ENCODE measurements around the gene NF2. TPM values are rescaled to one million over a fixed set of nuclear protein-coding genes. Genes with fewer than 3 reads are reported as not detected.

NF2 gene
- total and polyA plus RNA-seq, 2 experiments from 2014 or later = 14.4 to 54.5 TPM

DNA sequence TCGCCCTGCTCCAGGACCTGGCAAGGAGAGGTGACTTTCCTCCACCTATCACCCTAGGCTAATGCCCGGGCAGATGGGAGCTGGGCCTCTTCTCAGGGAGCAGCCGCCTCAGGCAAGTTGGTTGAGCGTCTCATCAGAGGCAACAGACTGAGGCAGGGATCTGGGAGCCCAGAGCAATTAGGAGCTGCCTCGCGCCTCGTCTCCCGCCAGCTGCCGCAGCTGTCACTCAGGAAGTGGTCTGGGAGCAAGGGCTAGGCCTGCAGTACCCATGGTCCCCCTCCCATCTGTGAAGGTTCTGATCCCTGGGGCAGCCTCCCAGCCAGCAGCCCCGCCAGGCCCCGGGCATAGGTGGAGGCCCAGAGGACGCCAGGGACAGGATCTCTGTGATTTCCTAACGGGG is 111.8 kb downstream of the NF2 start (continued):
- TF ChIP-seq CREB1 (CRISPR knock-in tag; IDR thresholded peaks at IDR 0.05; ENCODE audit: low read depth) = no peak
- TF ChIP-seq EZH2phosphoT487 (IDR thresholded peaks at IDR 0.05; ENCODE audit: unreplicated experiment) = no peak

DNA sequence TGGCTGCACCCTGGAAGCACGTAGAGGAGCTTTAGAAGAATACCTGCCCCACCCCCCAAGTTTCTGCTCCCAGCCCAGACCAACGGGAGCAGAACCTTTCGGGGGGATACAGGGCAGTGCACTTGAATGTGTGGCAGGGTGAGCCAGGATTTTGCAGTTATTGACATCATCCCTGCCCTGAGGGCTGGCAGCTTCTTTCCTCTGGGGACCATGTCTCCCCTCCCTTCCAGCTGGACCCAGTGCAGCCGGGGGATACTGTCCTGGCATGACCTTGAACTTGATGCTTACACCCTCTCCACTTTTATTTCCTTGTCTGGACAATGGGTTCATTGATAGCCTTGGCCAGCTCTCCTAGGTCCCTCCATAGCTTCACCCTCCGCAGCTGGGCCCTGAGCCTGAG is 112.3 kb downstream of the NF2 start:
- no peak overlapping the region for H3K27ac ChIP-seq (ENCODE audit: low read depth)
- no peaks in the 10 kb centered on the region for H3K36me3 ChIP-seq (ENCODE audit: insufficient read depth)
- TF ChIP-seq STAT1 (IDR thresholded peaks at IDR 0.05; ENCODE audit: unreplicated experiment) = no peak
- TF ChIP-seq, protein P1, sequence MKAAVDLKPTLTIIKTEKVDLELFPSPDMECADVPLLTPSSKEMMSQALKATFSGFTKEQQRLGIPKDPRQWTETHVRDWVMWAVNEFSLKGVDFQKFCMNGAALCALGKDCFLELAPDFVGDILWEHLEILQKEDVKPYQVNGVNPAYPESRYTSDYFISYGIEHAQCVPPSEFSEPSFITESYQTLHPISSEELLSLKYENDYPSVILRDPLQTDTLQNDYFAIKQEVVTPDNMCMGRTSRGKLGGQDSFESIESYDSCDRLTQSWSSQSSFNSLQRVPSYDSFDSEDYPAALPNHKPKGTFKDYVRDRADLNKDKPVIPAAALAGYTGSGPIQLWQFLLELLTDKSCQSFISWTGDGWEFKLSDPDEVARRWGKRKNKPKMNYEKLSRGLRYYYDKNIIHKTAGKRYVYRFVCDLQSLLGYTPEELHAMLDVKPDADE (IDR thresholded peaks at IDR 0.05) = no peak
- TF ChIP-seq ZNF331 (CRISPR knock-in tag; IDR thresholded peaks at IDR 0.05; ENCODE audit: low read depth) = no peak
- TF ChIP-seq POLR2AphosphoS5 (IDR thresholded peaks at IDR 0.05; ENCODE audit: low read depth) = no peak
- TF ChIP-seq, protein P2, sequence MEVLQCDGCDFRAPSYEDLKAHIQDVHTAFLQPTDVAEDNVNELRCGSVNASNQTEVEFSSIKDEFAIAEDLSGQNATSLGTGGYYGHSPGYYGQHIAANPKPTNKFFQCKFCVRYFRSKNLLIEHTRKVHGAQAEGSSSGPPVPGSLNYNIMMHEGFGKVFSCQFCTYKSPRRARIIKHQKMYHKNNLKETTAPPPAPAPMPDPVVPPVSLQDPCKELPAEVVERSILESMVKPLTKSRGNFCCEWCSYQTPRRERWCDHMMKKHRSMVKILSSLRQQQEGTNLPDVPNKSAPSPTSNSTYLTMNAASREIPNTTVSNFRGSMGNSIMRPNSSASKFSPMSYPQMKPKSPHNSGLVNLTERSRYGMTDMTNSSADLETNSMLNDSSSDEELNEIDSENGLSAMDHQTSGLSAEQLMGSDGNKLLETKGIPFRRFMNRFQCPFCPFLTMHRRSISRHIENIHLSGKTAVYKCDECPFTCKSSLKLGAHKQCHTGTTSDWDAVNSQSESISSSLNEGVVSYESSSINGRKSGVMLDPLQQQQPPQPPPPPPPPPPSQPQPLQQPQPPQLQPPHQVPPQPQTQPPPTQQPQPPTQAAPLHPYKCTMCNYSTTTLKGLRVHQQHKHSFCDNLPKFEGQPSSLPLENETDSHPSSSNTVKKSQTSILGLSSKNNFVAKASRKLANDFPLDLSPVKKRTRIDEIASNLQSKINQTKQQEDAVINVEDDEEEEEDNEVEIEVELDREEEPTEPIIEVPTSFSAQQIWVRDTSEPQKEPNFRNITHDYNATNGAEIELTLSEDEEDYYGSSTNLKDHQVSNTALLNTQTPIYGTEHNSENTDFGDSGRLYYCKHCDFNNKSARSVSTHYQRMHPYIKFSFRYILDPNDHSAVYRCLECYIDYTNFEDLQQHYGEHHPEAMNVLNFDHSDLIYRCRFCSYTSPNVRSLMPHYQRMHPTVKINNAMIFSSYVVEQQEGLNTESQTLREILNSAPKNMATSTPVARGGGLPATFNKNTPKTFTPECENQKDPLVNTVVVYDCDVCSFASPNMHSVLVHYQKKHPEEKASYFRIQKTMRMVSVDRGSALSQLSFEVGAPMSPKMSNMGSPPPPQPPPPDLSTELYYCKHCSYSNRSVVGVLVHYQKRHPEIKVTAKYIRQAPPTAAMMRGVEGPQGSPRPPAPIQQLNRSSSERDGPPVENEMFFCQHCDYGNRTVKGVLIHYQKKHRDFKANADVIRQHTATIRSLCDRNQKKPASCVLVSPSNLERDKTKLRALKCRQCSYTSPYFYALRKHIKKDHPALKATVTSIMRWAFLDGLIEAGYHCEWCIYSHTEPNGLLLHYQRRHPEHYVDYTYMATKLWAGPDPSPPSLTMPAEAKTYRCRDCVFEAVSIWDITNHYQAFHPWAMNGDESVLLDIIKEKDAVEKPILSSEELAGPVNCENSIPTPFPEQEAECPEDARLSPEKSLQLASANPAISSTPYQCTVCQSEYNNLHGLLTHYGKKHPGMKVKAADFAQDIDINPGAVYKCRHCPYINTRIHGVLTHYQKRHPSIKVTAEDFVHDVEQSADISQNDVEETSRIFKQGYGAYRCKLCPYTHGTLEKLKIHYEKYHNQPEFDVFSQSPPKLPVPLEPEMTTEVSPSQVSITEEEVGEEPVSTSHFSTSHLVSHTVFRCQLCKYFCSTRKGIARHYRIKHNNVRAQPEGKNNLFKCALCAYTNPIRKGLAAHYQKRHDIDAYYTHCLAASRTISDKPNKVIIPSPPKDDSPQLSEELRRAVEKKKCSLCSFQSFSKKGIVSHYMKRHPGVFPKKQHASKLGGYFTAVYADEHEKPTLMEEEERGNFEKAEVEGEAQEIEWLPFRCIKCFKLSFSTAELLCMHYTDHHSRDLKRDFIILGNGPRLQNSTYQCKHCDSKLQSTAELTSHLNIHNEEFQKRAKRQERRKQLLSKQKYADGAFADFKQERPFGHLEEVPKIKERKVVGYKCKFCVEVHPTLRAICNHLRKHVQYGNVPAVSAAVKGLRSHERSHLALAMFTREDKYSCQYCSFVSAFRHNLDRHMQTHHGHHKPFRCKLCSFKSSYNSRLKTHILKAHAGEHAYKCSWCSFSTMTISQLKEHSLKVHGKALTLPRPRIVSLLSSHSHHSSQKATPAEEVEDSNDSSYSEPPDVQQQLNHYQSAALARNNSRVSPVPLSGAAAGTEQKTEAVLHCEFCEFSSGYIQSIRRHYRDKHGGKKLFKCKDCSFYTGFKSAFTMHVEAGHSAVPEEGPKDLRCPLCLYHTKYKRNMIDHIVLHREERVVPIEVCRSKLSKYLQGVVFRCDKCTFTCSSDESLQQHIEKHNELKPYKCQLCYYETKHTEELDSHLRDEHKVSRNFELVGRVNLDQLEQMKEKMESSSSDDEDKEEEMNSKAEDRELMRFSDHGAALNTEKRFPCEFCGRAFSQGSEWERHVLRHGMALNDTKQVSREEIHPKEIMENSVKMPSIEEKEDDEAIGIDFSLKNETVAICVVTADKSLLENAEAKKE (CRISPR knock-in tag; IDR thresholded peaks at IDR 0.05) = no peak
- no peak for TF ChIP-seq ZNF114 (CRISPR knock-in tag; IDR thresholded peaks at IDR 0.05)
- TF ChIP-seq, protein P3, sequence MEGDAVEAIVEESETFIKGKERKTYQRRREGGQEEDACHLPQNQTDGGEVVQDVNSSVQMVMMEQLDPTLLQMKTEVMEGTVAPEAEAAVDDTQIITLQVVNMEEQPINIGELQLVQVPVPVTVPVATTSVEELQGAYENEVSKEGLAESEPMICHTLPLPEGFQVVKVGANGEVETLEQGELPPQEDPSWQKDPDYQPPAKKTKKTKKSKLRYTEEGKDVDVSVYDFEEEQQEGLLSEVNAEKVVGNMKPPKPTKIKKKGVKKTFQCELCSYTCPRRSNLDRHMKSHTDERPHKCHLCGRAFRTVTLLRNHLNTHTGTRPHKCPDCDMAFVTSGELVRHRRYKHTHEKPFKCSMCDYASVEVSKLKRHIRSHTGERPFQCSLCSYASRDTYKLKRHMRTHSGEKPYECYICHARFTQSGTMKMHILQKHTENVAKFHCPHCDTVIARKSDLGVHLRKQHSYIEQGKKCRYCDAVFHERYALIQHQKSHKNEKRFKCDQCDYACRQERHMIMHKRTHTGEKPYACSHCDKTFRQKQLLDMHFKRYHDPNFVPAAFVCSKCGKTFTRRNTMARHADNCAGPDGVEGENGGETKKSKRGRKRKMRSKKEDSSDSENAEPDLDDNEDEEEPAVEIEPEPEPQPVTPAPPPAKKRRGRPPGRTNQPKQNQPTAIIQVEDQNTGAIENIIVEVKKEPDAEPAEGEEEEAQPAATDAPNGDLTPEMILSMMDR (conservative IDR thresholded peaks at IDR 0.05; ENCODE audit: low read depth in 2 of 2) = no peak
- no peak for TF ChIP-seq NANOG (IDR thresholded peaks at IDR 0.05; ENCODE audit: borderline replicate concordance)
- TF ChIP-seq EZH2 (IDR thresholded peaks at IDR 0.05; ENCODE audit: low read depth, unreplicated experiment) = no peak
- TF ChIP-seq CREB1 (CRISPR knock-in tag; IDR thresholded peaks at IDR 0.05; ENCODE audit: low read depth) = no peak
- TF ChIP-seq EZH2phosphoT487 (IDR thresholded peaks at IDR 0.05; ENCODE audit: unreplicated experiment) = no peak
- no peak for TF ChIP-seq JUNB (IDR thresholded peaks at IDR 0.05; ENCODE audit: unreplicated experiment)
- TF ChIP-seq, protein P4, sequence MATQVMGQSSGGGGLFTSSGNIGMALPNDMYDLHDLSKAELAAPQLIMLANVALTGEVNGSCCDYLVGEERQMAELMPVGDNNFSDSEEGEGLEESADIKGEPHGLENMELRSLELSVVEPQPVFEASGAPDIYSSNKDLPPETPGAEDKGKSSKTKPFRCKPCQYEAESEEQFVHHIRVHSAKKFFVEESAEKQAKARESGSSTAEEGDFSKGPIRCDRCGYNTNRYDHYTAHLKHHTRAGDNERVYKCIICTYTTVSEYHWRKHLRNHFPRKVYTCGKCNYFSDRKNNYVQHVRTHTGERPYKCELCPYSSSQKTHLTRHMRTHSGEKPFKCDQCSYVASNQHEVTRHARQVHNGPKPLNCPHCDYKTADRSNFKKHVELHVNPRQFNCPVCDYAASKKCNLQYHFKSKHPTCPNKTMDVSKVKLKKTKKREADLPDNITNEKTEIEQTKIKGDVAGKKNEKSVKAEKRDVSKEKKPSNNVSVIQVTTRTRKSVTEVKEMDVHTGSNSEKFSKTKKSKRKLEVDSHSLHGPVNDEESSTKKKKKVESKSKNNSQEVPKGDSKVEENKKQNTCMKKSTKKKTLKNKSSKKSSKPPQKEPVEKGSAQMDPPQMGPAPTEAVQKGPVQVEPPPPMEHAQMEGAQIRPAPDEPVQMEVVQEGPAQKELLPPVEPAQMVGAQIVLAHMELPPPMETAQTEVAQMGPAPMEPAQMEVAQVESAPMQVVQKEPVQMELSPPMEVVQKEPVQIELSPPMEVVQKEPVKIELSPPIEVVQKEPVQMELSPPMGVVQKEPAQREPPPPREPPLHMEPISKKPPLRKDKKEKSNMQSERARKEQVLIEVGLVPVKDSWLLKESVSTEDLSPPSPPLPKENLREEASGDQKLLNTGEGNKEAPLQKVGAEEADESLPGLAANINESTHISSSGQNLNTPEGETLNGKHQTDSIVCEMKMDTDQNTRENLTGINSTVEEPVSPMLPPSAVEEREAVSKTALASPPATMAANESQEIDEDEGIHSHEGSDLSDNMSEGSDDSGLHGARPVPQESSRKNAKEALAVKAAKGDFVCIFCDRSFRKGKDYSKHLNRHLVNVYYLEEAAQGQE (IDR thresholded peaks at IDR 0.05; ENCODE audit: unreplicated experiment) = no peak
- H3K4me1 Mint-ChIP-seq = peaks cover 9% of the 10 kb centered on the region
- H3K4me2 ChIP-seq = no peak overlapping the region
- no peaks in the 10 kb centered on the region for H3K4me1 ChIP-seq (ENCODE audit: insufficient read depth)
- no peaks in the 10 kb centered on the region for H3K9me2 ChIP-seq (ENCODE audit: insufficient read depth)
- ATAC-seq = no peak
- H3K4me3 Mint-ChIP-seq = no peak overlapping the region
- H3K36me3 Mint-ChIP-seq (ENCODE audit: low read depth) = no peaks in the 10 kb centered on the region; the same call in 2 of the 3 replicates
- H3K79me2 ChIP-seq (replicated peaks; ENCODE audit: insufficient read depth) = no peaks in the 10 kb centered on the region
- peaks cover 35% of the 10 kb centered on the region for H3K27me3 ChIP-seq (ENCODE audit: insufficient read depth)
- no peak for DNase-seq (ENCODE audit: low spot score)
- H4K20me1 ChIP-seq (replicated peaks; ENCODE audit: insufficient read depth) = no peaks in the 10 kb centered on the region
- H3K9me3 Mint-ChIP-seq = no peaks in the 10 kb centered on the region
- H2AFZ ChIP-seq = no peak overlapping the region
- H3K27me3 Mint-ChIP-seq (ENCODE audit: insufficient read depth, low read depth, poor library complexity) = peaks cover 31% of the 10 kb centered on the region
- 0 out of 2 replicates have a peak, but pooled peaks cover 3% of the 10 kb centered on the region for H3F3A ChIP-seq (replicated peaks; ENCODE audit: low read depth)
- no peak overlapping the region for H3K27ac Mint-ChIP-seq
- H3K4me3 ChIP-seq = no peak overlapping the region
